HEK293 (cell line): ENCODE data around the gene CPNE4.

Source experiments
- GLIS2 ChIP-seq: fragments of 450-650 bp; formaldehyde crosslinking; IDR thresholded peaks from 2 replicates; pipeline ENCODE4 v1.5.1; 2016; ENCODE audit warnings: missing biosample characterization, missing genetic modification characterization
- HOXD13 ChIP-seq: sonication (generic); formaldehyde crosslinking; IDR thresholded peaks from 2 replicates; pipeline ENCODE4 v1.8.0; 2022; ENCODE audit warnings: missing genetic modification reagents, borderline replicate concordance
- WT1 ChIP-seq: fragments of 450-650 bp; formaldehyde crosslinking; IDR thresholded peaks from 2 replicates; pipeline ENCODE4 v1.5.1; 2016; ENCODE audit warnings: missing biosample characterization, missing genetic modification characterization
- YY1 ChIP-seq: fragments of 450-650 bp; formaldehyde crosslinking; IDR thresholded peaks from 2 replicates; pipeline ENCODE4 v1.5.1; 2018; ENCODE audit warnings: missing biosample characterization, missing genetic modification characterization
- ZEB2 ChIP-seq: fragments of 450-650 bp; formaldehyde crosslinking; IDR thresholded peaks from 2 replicates; pipeline ENCODE4 v1.5.1; 2016; ENCODE audit warnings: missing biosample characterization, missing genetic modification characterization
- ZNF146 ChIP-seq: fragments of 450-650 bp; formaldehyde crosslinking; IDR thresholded peaks from 2 replicates; pipeline ENCODE4 v1.5.1; 2016; ENCODE audit warnings: missing biosample characterization, missing genetic modification characterization
- ZNF274 ChIP-seq, 2 experiments: fragments of 200-500 bp in 1 of 2; fragments of 450-650 bp in 1 of 2; sonication (Bioruptor generic) in 1 of 2; formaldehyde crosslinking in 1 of 2; IDR thresholded peaks; 2 replicates each; pipeline versions ENCODE4 v1.5.1 to v1.6.1; 2014 to 2016; ENCODE audit warnings: borderline replicate concordance in 1 of 2, inconsistent platforms in 1 of 2, low read length in 1 of 2, missing biosample characterization in 1 of 2, missing genetic modification characterization in 1 of 2
- ZNF311 ChIP-seq: fragments of 450-650 bp; formaldehyde crosslinking; IDR thresholded peaks from 2 replicates; pipeline ENCODE4 v1.5.1; 2017; ENCODE audit warnings: missing biosample characterization, missing genetic modification characterization, borderline replicate concordance
- ZNF521 ChIP-seq: fragments of 450-650 bp; formaldehyde crosslinking; IDR thresholded peaks from 2 replicates; pipeline ENCODE4 v1.5.1; 2017; ENCODE audit warnings: missing biosample characterization, mild to moderate bottlenecking, missing genetic modification characterization
- ZNF626 ChIP-seq: fragments of 450-650 bp; sonication (Bioruptor Pico); formaldehyde crosslinking; IDR thresholded peaks from 2 replicates; pipeline ENCODE4 v1.5.1; 2018; ENCODE audit warnings: missing biosample characterization, missing genetic modification characterization, inconsistent platforms
- TF ChIP-seq, protein P1 (sequence below): fragments of 450-650 bp; formaldehyde crosslinking; IDR thresholded peaks from 2 replicates; pipeline ENCODE4 v1.5.1; 2016; ENCODE audit warnings: missing biosample characterization, missing genetic modification characterization
- TF ChIP-seq, protein P2 (sequence below): fragments of 450-650 bp; formaldehyde crosslinking; IDR thresholded peaks from 2 replicates; pipeline ENCODE4 v1.5.1; 2016; ENCODE audit warnings: missing biosample characterization, missing genetic modification characterization
- TF ChIP-seq, protein P3 (sequence below): fragments of 450-650 bp; formaldehyde crosslinking; IDR thresholded peaks from 2 replicates; pipeline ENCODE4 v1.5.1; 2016; ENCODE audit warnings: missing biosample characterization, missing genetic modification characterization

DNA sequence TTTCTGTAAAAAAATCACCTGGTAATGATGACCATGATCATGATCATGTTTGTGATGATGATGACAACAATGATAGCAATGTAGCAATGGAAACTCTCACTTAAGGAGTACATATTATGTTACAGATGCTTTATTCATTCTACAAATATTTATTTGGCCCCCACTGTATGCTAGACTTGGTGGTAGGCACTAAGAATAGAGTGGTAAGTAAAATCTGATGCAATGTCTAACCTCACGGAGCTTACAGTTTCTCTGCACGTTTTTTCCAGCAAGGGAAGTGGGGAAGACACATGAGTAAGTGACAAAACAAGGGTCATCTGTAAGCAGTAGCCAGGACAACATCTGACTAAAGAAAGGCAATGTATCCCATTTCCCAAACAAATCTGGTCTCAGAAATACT is 332.7 kb downstream of the CPNE4 start:
- TF ChIP-seq, protein P1, sequence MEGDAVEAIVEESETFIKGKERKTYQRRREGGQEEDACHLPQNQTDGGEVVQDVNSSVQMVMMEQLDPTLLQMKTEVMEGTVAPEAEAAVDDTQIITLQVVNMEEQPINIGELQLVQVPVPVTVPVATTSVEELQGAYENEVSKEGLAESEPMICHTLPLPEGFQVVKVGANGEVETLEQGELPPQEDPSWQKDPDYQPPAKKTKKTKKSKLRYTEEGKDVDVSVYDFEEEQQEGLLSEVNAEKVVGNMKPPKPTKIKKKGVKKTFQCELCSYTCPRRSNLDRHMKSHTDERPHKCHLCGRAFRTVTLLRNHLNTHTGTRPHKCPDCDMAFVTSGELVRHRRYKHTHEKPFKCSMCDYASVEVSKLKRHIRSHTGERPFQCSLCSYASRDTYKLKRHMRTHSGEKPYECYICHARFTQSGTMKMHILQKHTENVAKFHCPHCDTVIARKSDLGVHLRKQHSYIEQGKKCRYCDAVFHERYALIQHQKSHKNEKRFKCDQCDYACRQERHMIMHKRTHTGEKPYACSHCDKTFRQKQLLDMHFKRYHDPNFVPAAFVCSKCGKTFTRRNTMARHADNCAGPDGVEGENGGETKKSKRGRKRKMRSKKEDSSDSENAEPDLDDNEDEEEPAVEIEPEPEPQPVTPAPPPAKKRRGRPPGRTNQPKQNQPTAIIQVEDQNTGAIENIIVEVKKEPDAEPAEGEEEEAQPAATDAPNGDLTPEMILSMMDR (tag by site-specific recombination): no peak
- TF ChIP-seq, protein P2, sequence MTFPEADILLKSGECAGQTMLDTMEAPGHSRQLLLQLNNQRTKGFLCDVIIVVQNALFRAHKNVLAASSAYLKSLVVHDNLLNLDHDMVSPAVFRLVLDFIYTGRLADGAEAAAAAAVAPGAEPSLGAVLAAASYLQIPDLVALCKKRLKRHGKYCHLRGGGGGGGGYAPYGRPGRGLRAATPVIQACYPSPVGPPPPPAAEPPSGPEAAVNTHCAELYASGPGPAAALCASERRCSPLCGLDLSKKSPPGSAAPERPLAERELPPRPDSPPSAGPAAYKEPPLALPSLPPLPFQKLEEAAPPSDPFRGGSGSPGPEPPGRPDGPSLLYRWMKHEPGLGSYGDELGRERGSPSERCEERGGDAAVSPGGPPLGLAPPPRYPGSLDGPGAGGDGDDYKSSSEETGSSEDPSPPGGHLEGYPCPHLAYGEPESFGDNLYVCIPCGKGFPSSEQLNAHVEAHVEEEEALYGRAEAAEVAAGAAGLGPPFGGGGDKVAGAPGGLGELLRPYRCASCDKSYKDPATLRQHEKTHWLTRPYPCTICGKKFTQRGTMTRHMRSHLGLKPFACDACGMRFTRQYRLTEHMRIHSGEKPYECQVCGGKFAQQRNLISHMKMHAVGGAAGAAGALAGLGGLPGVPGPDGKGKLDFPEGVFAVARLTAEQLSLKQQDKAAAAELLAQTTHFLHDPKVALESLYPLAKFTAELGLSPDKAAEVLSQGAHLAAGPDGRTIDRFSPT (tag by site-specific recombination): no peak
- TF ChIP-seq ZNF626 (tag by site-specific recombination) (no peak), YY1 (tag by site-specific recombination) (no peak), ZNF146 (no peak), WT1 (tag by site-specific recombination) (no peak), HOXD13 (CRISPR knock-in tag) (no peak), ZEB2 (tag by site-specific recombination) (no peak), GLIS2 (tag by site-specific recombination) (no peak), ZNF311 (no peak), ZNF521 (tag by site-specific recombination) (no peak), ZNF274 (IDR thresholded peaks at IDR 0.05; ENCODE audit: low read length) (no peak), ZNF274 (tag by site-specific recombination; IDR thresholded peaks at IDR 0.05; ENCODE audit: borderline replicate concordance) (no peak)
- TF ChIP-seq, protein P3, sequence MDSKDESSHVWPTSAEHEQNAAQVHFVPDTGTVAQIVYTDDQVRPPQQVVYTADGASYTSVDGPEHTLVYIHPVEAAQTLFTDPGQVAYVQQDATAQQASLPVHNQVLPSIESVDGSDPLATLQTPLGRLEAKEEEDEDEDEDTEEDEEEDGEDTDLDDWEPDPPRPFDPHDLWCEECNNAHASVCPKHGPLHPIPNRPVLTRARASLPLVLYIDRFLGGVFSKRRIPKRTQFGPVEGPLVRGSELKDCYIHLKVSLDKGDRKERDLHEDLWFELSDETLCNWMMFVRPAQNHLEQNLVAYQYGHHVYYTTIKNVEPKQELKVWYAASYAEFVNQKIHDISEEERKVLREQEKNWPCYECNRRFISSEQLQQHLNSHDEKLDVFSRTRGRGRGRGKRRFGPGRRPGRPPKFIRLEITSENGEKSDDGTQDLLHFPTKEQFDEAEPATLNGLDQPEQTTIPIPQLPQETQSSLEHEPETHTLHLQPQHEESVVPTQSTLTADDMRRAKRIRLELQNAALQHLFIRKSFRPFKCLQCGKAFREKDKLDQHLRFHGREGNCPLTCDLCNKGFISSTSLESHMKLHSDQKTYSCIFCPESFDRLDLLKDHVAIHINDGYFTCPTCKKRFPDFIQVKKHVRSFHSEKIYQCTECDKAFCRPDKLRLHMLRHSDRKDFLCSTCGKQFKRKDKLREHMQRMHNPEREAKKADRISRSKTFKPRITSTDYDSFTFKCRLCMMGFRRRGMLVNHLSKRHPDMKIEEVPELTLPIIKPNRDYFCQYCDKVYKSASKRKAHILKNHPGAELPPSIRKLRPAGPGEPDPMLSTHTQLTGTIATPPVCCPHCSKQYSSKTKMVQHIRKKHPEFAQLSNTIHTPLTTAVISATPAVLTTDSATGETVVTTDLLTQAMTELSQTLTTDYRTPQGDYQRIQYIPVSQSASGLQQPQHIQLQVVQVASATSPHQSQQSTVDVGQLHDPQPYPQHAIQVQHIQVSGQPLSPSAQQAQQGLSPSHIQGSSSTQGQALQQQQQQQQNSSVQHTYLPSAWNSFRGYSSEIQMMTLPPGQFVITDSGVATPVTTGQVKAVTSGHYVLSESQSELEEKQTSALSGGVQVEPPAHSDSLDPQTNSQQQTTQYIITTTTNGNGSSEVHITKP: no peak
